SKM-1 treated with dmso at 0.1 percent for 144 hours (cell line): ENCODE results near the gene MNDA.

ENCODE experiments used
- DNase-seq: peaks from one replicate; lab custom pipeline; 2025; ENCODE audit not compliant: unreplicated experiment; lab: John Stamatoyannopoulos, UW

The MNDA gene

GRCh38 chr1:158830904-158831507 lies at the start of gene MNDA:
Gene MNDA, plus strand, starts transcription at chr1:158831351. Its CDS starts 10,803 bp downstream, at chr1:158842154.
- DNase-seq, result peak; percentile 93

- peak; percentile 30 for DNase-seq
Measured at GRCh38 chr1:158793604-158794003, 37.5 kb upstream of the MNDA start.

DNA sequence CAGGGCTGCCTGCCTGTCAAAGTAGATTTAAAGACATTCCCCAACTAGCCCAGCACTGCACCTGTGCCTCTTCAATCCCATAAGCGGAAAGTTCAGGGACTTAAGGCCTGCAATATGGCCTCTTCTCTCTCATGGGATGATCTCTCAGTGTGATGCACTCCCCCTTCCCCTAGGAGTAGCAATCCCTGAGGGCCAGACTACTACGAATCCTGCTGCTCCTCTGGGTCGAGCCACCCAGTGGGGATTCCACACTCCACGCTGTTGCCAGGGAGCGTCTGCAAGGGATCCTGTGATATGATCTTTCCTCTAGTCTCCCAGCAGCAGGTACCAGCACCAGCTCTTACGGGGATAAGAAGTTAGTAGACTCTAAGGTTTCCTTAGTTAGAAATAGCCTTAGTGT lies 36.9 kb upstream of the MNDA start:
- DNase-seq, result no peak

DNA sequence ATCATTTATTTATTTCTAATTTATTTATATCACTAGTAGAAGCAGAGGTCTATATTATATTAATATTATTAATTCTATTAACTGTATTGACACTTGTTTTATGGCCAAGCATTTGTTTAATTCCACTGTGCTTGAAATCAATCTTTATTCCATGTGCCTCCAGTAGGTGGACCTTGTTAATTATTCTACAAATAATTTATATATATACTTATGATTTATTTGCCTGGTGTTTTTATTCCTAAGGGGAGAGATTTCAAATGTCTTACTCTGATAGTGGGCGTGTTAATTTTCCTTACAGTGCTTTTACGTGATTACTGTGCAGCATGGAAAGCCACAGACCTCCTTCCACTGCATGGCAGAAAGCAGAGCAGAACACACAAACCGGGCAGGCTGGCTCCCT lies 32.6 kb upstream of the MNDA start:
- DNase-seq, result no peak

- no peak for DNase-seq
Measured at GRCh38 chr1:158799689-158800088, 31.5 kb upstream of the MNDA start.

GRCh38 chr1:158800526-158800925 lies 30.6 kb upstream of the MNDA start:
- no peak for DNase-seq

GRCh38 chr1:158801396-158801795 lies 29.8 kb upstream of the MNDA start:
- DNase-seq, result no peak

DNA sequence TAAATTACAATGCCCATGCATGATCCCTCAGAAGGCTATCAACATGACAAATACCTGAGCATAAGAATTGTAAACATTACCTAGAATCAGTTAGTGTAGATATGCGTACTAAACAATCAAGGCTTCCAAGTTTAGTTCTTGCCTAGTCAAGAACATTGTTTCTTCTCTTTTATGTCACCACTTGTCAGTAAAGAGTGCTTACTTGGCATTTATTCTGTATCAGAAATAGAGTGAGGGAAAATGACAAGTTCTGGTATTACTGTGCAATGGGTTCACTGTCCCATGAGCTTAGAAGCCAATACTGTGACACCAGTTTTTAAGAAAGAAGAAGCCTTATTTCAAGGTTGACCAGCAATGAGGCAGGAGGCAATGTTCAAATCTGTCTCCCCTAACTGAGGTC lies 27.5 kb upstream of the MNDA start:
- DNase-seq, result no peak

DNA sequence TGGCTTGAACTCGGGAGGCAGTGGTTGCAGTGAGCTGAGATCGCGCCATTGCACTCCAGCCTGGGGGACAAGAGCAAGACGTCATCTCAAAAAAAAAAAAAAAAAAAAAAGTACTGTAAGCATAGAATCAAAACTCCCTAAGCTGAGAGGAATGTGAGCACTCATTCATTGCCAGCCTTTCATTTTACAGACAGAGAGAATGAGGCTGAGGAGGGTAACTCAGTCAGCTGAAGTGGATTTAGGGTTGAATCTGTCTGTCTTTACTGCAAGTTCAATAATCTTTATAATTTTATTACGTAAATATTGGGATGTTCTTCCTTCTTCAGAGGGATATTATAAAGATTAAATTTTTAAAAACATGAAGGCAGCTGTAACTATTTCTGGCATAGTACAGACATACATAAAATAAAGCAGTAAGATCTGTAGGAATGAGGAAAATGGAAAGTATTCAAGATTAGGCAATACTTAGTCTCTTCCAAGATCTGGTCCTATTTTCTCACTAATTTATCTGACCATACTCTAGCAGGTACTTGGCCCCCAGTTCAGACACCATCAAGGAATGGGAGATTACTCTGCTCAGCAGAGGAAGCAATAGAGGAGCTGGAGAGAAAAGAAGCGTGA lies 24.1 kb upstream of the MNDA start:
- DNase-seq, result no peak

- DNase-seq, result peak; percentile 83
Measured at GRCh38 chr1:158809256-158809655, 21.9 kb upstream of the MNDA start.

DNA sequence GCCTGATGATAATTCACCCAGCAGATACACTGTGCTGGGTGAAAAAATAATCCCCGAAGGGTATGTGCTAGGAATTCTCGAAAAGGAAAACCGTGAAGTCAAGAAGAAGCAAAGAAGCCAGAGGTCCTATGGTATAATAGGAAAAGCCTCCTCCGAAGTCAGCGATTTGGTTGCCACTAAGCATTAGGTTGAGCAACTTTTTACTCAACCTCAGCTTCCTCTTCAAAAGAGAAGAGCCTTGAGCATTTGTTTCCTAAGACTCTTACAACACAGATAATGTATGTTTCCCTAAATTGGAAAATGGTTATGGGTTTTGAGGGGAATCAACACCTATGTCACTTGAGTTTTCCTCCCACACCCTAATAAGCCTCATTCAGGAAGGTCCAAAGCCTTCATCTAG lies 21.3 kb upstream of the MNDA start:
- DNase-seq, result peak; percentile 95

- peak; percentile 73 for DNase-seq
Measured at GRCh38 chr1:158810311-158810710, 20.8 kb upstream of the MNDA start.

- DNase-seq, result no peak
Measured at GRCh38 chr1:158812336-158812735, 18.8 kb upstream of the MNDA start.

- peak; percentile 20 for DNase-seq
Measured at GRCh38 chr1:158813164-158813563, 18.0 kb upstream of the MNDA start.

- DNase-seq, result no peak
Measured at GRCh38 chr1:158814970-158815369, 16.2 kb upstream of the MNDA start.

GRCh38 chr1:158818560-158818959 lies 12.6 kb upstream of the MNDA start:
- peak; percentile 83 for DNase-seq

- DNase-seq, result no peak
Measured at GRCh38 chr1:158818975-158819431, 12.1 kb upstream of the MNDA start.

- DNase-seq, result no peak
Measured at GRCh38 chr1:158819461-158820443, 11.4 kb upstream of the MNDA start.

- DNase-seq, result no peak
Measured at GRCh38 chr1:158821723-158822122, 9.4 kb upstream of the MNDA start.

GRCh38 chr1:158830074-158830677 lies 975 bp upstream of the MNDA start:
- DNase-seq, result no peak

- peak; percentile 79 for DNase-seq
Measured at GRCh38 chr1:158833264-158833663, 2.1 kb downstream of the MNDA start.
